Measurements from ENCODE around the gene SPOCK2. TPM values are rescaled to one million over a fixed set of nuclear protein-coding genes. Genes with fewer than 3 reads are reported as not detected.

Gene SPOCK2
- total and polyA plus RNA-seq, 2 of the 4 experiments (the other 2 are of a cell fraction): 0.02 TPM; not detected in 1

DNA sequence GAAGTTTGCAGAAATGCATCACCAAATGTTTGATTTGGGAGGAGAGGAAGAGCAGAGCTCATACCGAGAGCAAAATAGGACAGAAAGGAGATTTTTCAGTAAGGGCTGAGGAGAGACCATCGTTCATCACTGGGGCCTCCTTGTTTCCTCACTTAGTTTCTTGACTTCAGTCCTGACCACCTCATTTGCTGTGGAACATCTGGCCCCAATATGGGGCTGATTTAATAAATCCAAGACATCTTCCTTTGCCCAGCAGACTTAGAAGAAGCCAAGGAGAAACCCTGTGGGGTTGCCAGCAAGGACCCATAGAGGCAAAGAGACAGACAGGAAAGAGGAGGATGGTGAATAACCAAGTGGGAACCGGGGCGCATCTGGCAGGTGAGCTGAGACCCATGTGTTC lies 63.8 kb downstream of the SPOCK2 start:
- no peak overlapping the region for H3K27ac ChIP-seq (ENCODE audit: insufficient read depth, low read length)
- H3K23ac ChIP-seq (ENCODE audit: low read depth, low read length): no peak overlapping the region
- ChIA-PET CTCF (no interaction called here), POLR2A (ENCODE audit: unreplicated experiment) (no interaction called here)
- H3K36me3 ChIP-seq (ENCODE audit: control insufficient read depth, insufficient read depth, low read length): no peaks in the 10 kb centered on the region
- H3K9ac ChIP-seq (ENCODE audit: low read depth, low read length): no peak overlapping the region
- no peak overlapping the region for H4K5ac ChIP-seq (ENCODE audit: low read depth, low read length)
- no peak overlapping the region for H2BK20ac ChIP-seq (ENCODE audit: low read depth, low read length)
- no peak for TF ChIP-seq CTCF (conservative IDR thresholded peaks at IDR 0.05; ENCODE audit: low read depth, low read length)
- no peak for TF ChIP-seq USF2 (IDR thresholded peaks at IDR 0.05; ENCODE audit: low read depth, low read length)
- TF ChIP-seq NFE2L2 (IDR thresholded peaks at IDR 0.05; ENCODE audit: low read depth, low read length): no peak
- no peak for TF ChIP-seq MXI1 (IDR thresholded peaks at IDR 0.05; ENCODE audit: borderline replicate concordance, low read depth, low read length)
- no peak for TF ChIP-seq MAZ (IDR thresholded peaks at IDR 0.05; ENCODE audit: borderline replicate concordance, low read depth, low read length)
- TF ChIP-seq BHLHE40 (IDR thresholded peaks at IDR 0.05; ENCODE audit: low read depth, low read length): no peak
- TF ChIP-seq CHD1 (IDR thresholded peaks at IDR 0.05; ENCODE audit: low read depth, low read length): no peak
- no peak for TF ChIP-seq SMC3 (IDR thresholded peaks at IDR 0.05; ENCODE audit: low read depth, low read length)
- no peak for TF ChIP-seq MAFK (IDR thresholded peaks at IDR 0.05; ENCODE audit: low read depth, low read length)
- no peak for TF ChIP-seq RAD21 (IDR thresholded peaks at IDR 0.05; ENCODE audit: low read length)
- TF ChIP-seq ELK1 (IDR thresholded peaks at IDR 0.05; ENCODE audit: borderline replicate concordance, low read depth, low read length): no peak
- no peak for TF ChIP-seq POLR2A (IDR thresholded peaks at IDR 0.05; ENCODE audit: low read depth, low read length)
- TF ChIP-seq FOS (IDR thresholded peaks at IDR 0.05; ENCODE audit: low read depth, low read length): no peak
- no peak for TF ChIP-seq RFX5 (IDR thresholded peaks at IDR 0.05; ENCODE audit: low read depth, low read length)
- TF ChIP-seq CEBPB (IDR thresholded peaks at IDR 0.05; ENCODE audit: low read depth, low read length): no peak
- TF ChIP-seq RCOR1 (IDR thresholded peaks at IDR 0.05; ENCODE audit: insufficient replicate concordance, low read length): no peak
- H3K4me2 ChIP-seq (ENCODE audit: low read depth, low read length): no peak overlapping the region
- H2BK120ac ChIP-seq (ENCODE audit: low read depth, low read length): no peak overlapping the region
- no peak overlapping the region for H4K8ac ChIP-seq (ENCODE audit: low read depth in 2 of 2, low read length in 2 of 2)
- H2BK15ac ChIP-seq (ENCODE audit: low read depth, low read length): no peak overlapping the region
- no TSS peak for BruUV-seq (replicated peaks)
- H2AFZ ChIP-seq (replicated peaks; ENCODE audit: low read length, poor library complexity): no peak overlapping the region
- intact Hi-C loops (cut with micrococcal nuclease): no loop called here
- no peaks in the 10 kb centered on the region for H4K20me1 ChIP-seq (ENCODE audit: insufficient read depth, low read length)
- no peak overlapping the region for H3K18ac ChIP-seq (ENCODE audit: low read depth, low read length)
- no peak overlapping the region for H3K56ac ChIP-seq (ENCODE audit: extremely low read depth, insufficient read depth, low read length)
- in situ Hi-C loops (cut with MboI; ENCODE audit: low sequenced_read_pairs): no loop called here
- ATAC-seq (ENCODE audit: low read depth) (no peak), DNase-seq (no peak)
- peaks cover 7% of the 10 kb centered on the region for H3K27me3 ChIP-seq (ENCODE audit: control insufficient read depth, insufficient read depth, low read length)
- H3K9me3 ChIP-seq (ENCODE audit: control insufficient read depth, insufficient read depth, low read length): no peaks in the 10 kb centered on the region
- no CpG with 5 or more reads among the region's 4 CpGs for WGBS, 2 experiments (ENCODE audit: extremely low coverage in 2 of 2, insufficient read length in 1 of 2)
- no peak overlapping the region for H4K91ac ChIP-seq (ENCODE audit: insufficient read depth, low read depth, low read length)
- dilution Hi-C loops (cut with HindIII; ENCODE audit: low sequenced_read_pairs, unreplicated experiment): no loop called here
- H3K4ac ChIP-seq (ENCODE audit: low read depth, low read length): no peak overlapping the region
- H3K14ac ChIP-seq (replicated peaks; ENCODE audit: low read depth, low read length): no peak overlapping the region
- no peaks in the 10 kb centered on the region; the same call in 1 of the 2 replicates for H3K9me1 ChIP-seq (ENCODE audit: insufficient read depth, low read length)
- no peak overlapping the region for H3K4me3 ChIP-seq (ENCODE audit: insufficient read depth, low read depth, low read length)
- H2AK9ac ChIP-seq (replicated peaks; ENCODE audit: low read depth, low read length, poor library complexity): no peak overlapping the region
- H3K79me1 ChIP-seq (ENCODE audit: low read depth in 1 of 2, low read length in 2 of 2): no peaks in the 10 kb centered on the region
- peaks cover 12% of the 10 kb centered on the region; the same call in 1 of the 2 replicates for H3K4me1 ChIP-seq (ENCODE audit: control insufficient read depth, insufficient read depth, low read length)
- no peak overlapping the region for H2AK5ac ChIP-seq (ENCODE audit: low read depth, low read length)
- no peak overlapping the region for H2BK5ac ChIP-seq (ENCODE audit: low read depth, low read length, poor library complexity, severe bottlenecking)
